ENCODE data around the gene KRTAP13-2. TPM values are rescaled to one million over a fixed set of nuclear protein-coding genes. Genes with fewer than 3 reads are reported as not detected.

Gene KRTAP13-2
- polyA plus RNA-seq, 3 donors: not detected

GRCh38 chr21:30333736-30334135 lies 38.3 kb downstream of the KRTAP13-2 start:
- no peak overlapping the region for H3K27ac ChIP-seq (ENCODE audit: low read depth, low read length)
- WGBS, 3 donors: 76 to 83% (median 81%) methylated on average over 3 of the region's 3 CpGs

GRCh38 chr21:30332681-30333080 lies 39.4 kb downstream of the KRTAP13-2 start:
- no peak overlapping the region for H3K27ac ChIP-seq (ENCODE audit: low read depth, low read length)
- 82 to 87% (median 84%) methylated on average over 2 of the region's 2 CpGs for WGBS, 3 donors

- H3K27ac ChIP-seq (ENCODE audit: low read depth, low read length): no peak overlapping the region
- WGBS, 3 donors: 75 to 87% (median 84%) methylated on average over 4 of the region's 4 CpGs
Observed at GRCh38 chr21:30329203-30329875, 42.7 kb downstream of the KRTAP13-2 start.

GRCh38 chr21:30326390-30326789 lies 45.7 kb downstream of the KRTAP13-2 start:
- H3K27ac ChIP-seq (ENCODE audit: low read depth, low read length): no peak overlapping the region

Other genes with a start within 250 kb of the KRTAP13-2 start
- not detected for gene CLDN17, start 205.5 kb downstream of the KRTAP13-2 start, polyA plus RNA-seq
- under 1 TPM in 1 of 3 donors, not detected in 2; 0.12 TPM for gene CLDN8, start 156.2 kb downstream of the KRTAP13-2 start, polyA plus RNA-seq
- not detected for gene KRTAP24-1, start 89.3 kb downstream of the KRTAP13-2 start, polyA plus RNA-seq
- gene KRTAP25-1, start 82.8 kb downstream of the KRTAP13-2 start, polyA plus RNA-seq: not detected
- not detected for gene KRTAP26-1, start 52.0 kb downstream of the KRTAP13-2 start, polyA plus RNA-seq
- not detected for gene KRTAP27-1, start 34.6 kb downstream of the KRTAP13-2 start, polyA plus RNA-seq
- not detected for gene KRTAP23-1, start 23.7 kb downstream of the KRTAP13-2 start, polyA plus RNA-seq
- gene KRTAP13-1, start 23.8 kb upstream of the KRTAP13-2 start, polyA plus RNA-seq: not detected
- not detected for gene KRTAP13-3, start 53.7 kb upstream of the KRTAP13-2 start, polyA plus RNA-seq
- gene KRTAP13-4, start 57.9 kb upstream of the KRTAP13-2 start, polyA plus RNA-seq: not detected
- not detected for gene KRTAP15-1, start 68.0 kb upstream of the KRTAP13-2 start, polyA plus RNA-seq
- gene KRTAP19-1, start 108.1 kb upstream of the KRTAP13-2 start, polyA plus RNA-seq: not detected
- gene KRTAP19-2, start 115.2 kb upstream of the KRTAP13-2 start, polyA plus RNA-seq: not detected
- gene KRTAP19-3, start 119.7 kb upstream of the KRTAP13-2 start, polyA plus RNA-seq: not detected
- not detected for gene KRTAP19-4, start 124.9 kb upstream of the KRTAP13-2 start, polyA plus RNA-seq
- not detected for gene KRTAP19-5, start 129.9 kb upstream of the KRTAP13-2 start, polyA plus RNA-seq
- gene KRTAP19-6, start 169.6 kb upstream of the KRTAP13-2 start, polyA plus RNA-seq: not detected
- not detected for gene KRTAP19-7, start 189.0 kb upstream of the KRTAP13-2 start, polyA plus RNA-seq
- not detected for gene KRTAP22-2, start 218.1 kb upstream of the KRTAP13-2 start, polyA plus RNA-seq
- not detected for gene KRTAP6-3, start 220.2 kb upstream of the KRTAP13-2 start, polyA plus RNA-seq
- gene KRTAP6-2, start 226.6 kb upstream of the KRTAP13-2 start, polyA plus RNA-seq: not detected
- gene KRTAP22-1, start 228.8 kb upstream of the KRTAP13-2 start, polyA plus RNA-seq: not detected
- not detected for gene KRTAP6-1, start 241.7 kb upstream of the KRTAP13-2 start, polyA plus RNA-seq
- not detected for gene KRTAP20-1, start 244.2 kb upstream of the KRTAP13-2 start, polyA plus RNA-seq
- gene KRTAP20-4, start 248.4 kb upstream of the KRTAP13-2 start, polyA plus RNA-seq: not detected